Upper lobe of left lung (tissue), 6 donors: ENCODE results near the gene ADGRG3. TPM values are rescaled to one million over a fixed set of nuclear protein-coding genes. Genes with fewer than 3 reads are reported as not detected.

Experiments used
- ATAC-seq, 2 donors: fragments of 200-7000 bp; cut with Tn5 transposase; one replicate each; pipeline ENCODE4 v1.9.1; 2022; ENCODE audit warnings: mild to moderate bottlenecking in 2 of 2, moderate library complexity in 2 of 2; ENCODE audit not compliant: low FRiP score in 2 of 2
- DNase-seq, 2 donors: peaks; one replicate each; pipeline ENCODE4 v3.0.0-alpha.2; 2019 to 2020
- H3K27ac ChIP-seq, 4 donors: fragments of 200-600 bp; sonication (generic); one replicate each; pipeline ENCODE4 v1.5.1; 2016 to 2019
- H3K27me3 ChIP-seq, 4 donors: fragments of 200-600 bp; sonication (generic); one replicate each; pipeline ENCODE4 v1.5.1; 2017 to 2019
- H3K36me3 ChIP-seq, 4 donors: fragments of 200-600 bp; sonication (generic); one replicate each; pipeline ENCODE4 v1.5.1; 2016 to 2019
- H3K4me1 ChIP-seq, 4 donors: fragments of 200-600 bp; sonication (generic); one replicate each; pipeline ENCODE4 v1.5.1; 2018 to 2019
- H3K4me3 ChIP-seq, 4 donors: fragments of 200-600 bp; sonication (generic); one replicate each; pipeline ENCODE4 v1.5.1; 2017 to 2019; ENCODE audit warnings: mild to moderate bottlenecking in 2 of 4, moderate library complexity in 1 of 4
- H3K9me3 ChIP-seq, 4 donors: fragments of 200-600 bp; sonication (generic); one replicate each; pipeline ENCODE4 v1.5.1; 2018 to 2019
- CTCF ChIP-seq, 6 experiments: fragments of 450-650 bp in 4 of 6; fragments of 200-600 bp in 2 of 6; sonication (generic) in 2 of 6; IDR thresholded peaks; one replicate each; pipeline ENCODE4 v1.5.1; 2016 to 2019; ENCODE audit warnings: antibody characterized with exemption in 6 of 6
- EP300 ChIP-seq, 4 donors: sonication (generic); formaldehyde crosslinking; IDR thresholded peaks; one replicate each; pipeline ENCODE4 v1.5.1; 2017; ENCODE audit warnings: antibody characterized with exemption in 4 of 4, control low read depth in 2 of 4
- POLR2A ChIP-seq, 4 donors: fragments of 450-650 bp; IDR thresholded peaks; one replicate each; pipeline ENCODE4 v1.5.1; 2016 to 2017; ENCODE audit warnings: antibody characterized with exemption in 4 of 4, mild to moderate bottlenecking in 2 of 4
- POLR2AphosphoS5 ChIP-seq, 2 donors: sonication (generic); formaldehyde crosslinking; IDR thresholded peaks; one replicate each; pipeline ENCODE4 v1.5.1; 2017; ENCODE audit warnings: antibody characterized with exemption in 2 of 2
- WGBS, 2 donors: methylation state at CpG; one replicate each; pipeline ENCODE4 v1.1.5; 2017 to 2018; 5-methylcytosine and 5-hydroxymethylcytosine counted together
- total RNA-seq, 6 donors: library from RNA; depleted of rRNA in 4 of 6; stranded (reverse); fragments of >200 nt in 4 of 6; gene quantifications; one replicate each; pipeline versions ENCODE4 v1.1.0 to v1.2.1, GENCODE V29; 2016 to 2021
- donor health status: DM: no; HTN: no; CAD: no; lungs with moderate emphysema.
- donor health status: DM: no; HTN: yes; CAD: no; lungs with severe emphysema.

The ADGRG3 gene
- total RNA-seq, 6 donors from 2014 or later, result 3.1 to 17.2 (median 8.4) TPM

- TF ChIP-seq CTCF (IDR thresholded peaks at IDR 0.05) (no peak), EP300 (IDR thresholded peaks at IDR 0.05) (no peak), POLR2A (IDR thresholded peaks at IDR 0.05) (no peak), POLR2AphosphoS5 (IDR thresholded peaks at IDR 0.05) (no peak)
- H3K4me3 ChIP-seq, result no peak overlapping the region
- H3K4me1 ChIP-seq, result no peaks in the 10 kb centered on the region
- no peaks in the 10 kb centered on the region for H3K27me3 ChIP-seq
- DNase-seq (no peak), ATAC-seq (no peak)
- no peaks in the 10 kb centered on the region for H3K9me3 ChIP-seq
- no peak overlapping the region for H3K27ac ChIP-seq
- WGBS, 2 donors, result 90 to 91% methylated on average over 4 of the region's 4 CpGs
- H3K36me3 ChIP-seq, result no peaks in the 10 kb centered on the region
Measured at GRCh38 chr16:57704905-57705852, 37.1 kb downstream of the ADGRG3 start.

- no peaks in the 10 kb centered on the region for H3K9me3 ChIP-seq
- no peaks in the 10 kb centered on the region for H3K36me3 ChIP-seq
- no peak overlapping the region for H3K27ac ChIP-seq
- no peaks in the 10 kb centered on the region for H3K4me1 ChIP-seq
- TF ChIP-seq CTCF (IDR thresholded peaks at IDR 0.05) (no peak), POLR2A (IDR thresholded peaks at IDR 0.05) (no peak), POLR2AphosphoS5 (IDR thresholded peaks at IDR 0.05) (no peak), EP300 (IDR thresholded peaks at IDR 0.05) (no peak)
- H3K27me3 ChIP-seq, result no peaks in the 10 kb centered on the region
- WGBS, 2 donors, result 64 to 80% methylated on average over 1 of the region's 1 CpG
- no peak overlapping the region for H3K4me3 ChIP-seq
- ATAC-seq (no peak), DNase-seq (no peak)
Measured at GRCh38 chr16:57706717-57707116, 38.6 kb downstream of the ADGRG3 start.

- no peak overlapping the region for H3K27ac ChIP-seq
- no peaks in the 10 kb centered on the region for H3K27me3 ChIP-seq
- peak in 1 of 2 donors; percentile 36 for DNase-seq
- TF ChIP-seq CTCF (IDR thresholded peaks at IDR 0.05), result no peak
- no peak for TF ChIP-seq POLR2AphosphoS5 (IDR thresholded peaks at IDR 0.05)
- TF ChIP-seq EP300 (IDR thresholded peaks at IDR 0.05), result no peak
- no peak for TF ChIP-seq POLR2A (IDR thresholded peaks at IDR 0.05)
- H3K4me1 ChIP-seq, result no peaks in the 10 kb centered on the region
- no peak overlapping the region for H3K4me3 ChIP-seq
- ATAC-seq, result peak in 1 of 2 donors; percentile 40
- no peaks in the 10 kb centered on the region for H3K9me3 ChIP-seq
- WGBS, 2 donors, result 85 to 90% methylated on average over 10 to 11 of the region's 11 CpGs
- no peaks in the 10 kb centered on the region for H3K36me3 ChIP-seq
Measured at GRCh38 chr16:57707331-57707730, 39.2 kb downstream of the ADGRG3 start.

GRCh38 chr16:57708168-57708567 is 40.1 kb downstream of the ADGRG3 start:
- Histone ChIP-seq H3K4me3 (no peak overlapping the region), H3K27ac (no peak overlapping the region), H3K27me3 (no peaks in the 10 kb centered on the region), H3K9me3 (no peaks in the 10 kb centered on the region), H3K4me1 (no peaks in the 10 kb centered on the region), H3K36me3 (no peaks in the 10 kb centered on the region)
- ATAC-seq (no peak), DNase-seq (no peak)
- WGBS, 2 donors, result 82 to 94% methylated on average over 3 of the region's 3 CpGs
- TF ChIP-seq POLR2AphosphoS5 (IDR thresholded peaks at IDR 0.05) (no peak), POLR2A (IDR thresholded peaks at IDR 0.05) (no peak), CTCF (IDR thresholded peaks at IDR 0.05) (no peak), EP300 (IDR thresholded peaks at IDR 0.05) (no peak)
